Measurements from ENCODE around the gene SLC9C1.

Gene SLC9C1

GRCh38 chr3:112132975-112133448 is 161.0 kb downstream of the SLC9C1 start, which contains the start of gene GCSAM (continued):
- TF ChIP-seq OSR1 (CRISPR knock-in tag; IDR thresholded peaks at IDR 0.05) (no peak), ZC3H10 (CRISPR knock-in tag; IDR thresholded peaks at IDR 0.05) (no peak), ZNF70 (CRISPR knock-in tag; IDR thresholded peaks at IDR 0.05) (no peak), ISL1 (CRISPR knock-in tag; IDR thresholded peaks at IDR 0.05) (no peak), TSHZ2 (CRISPR knock-in tag; IDR thresholded peaks at IDR 0.05) (no peak)

- no peak for ATAC-seq
- TF ChIP-seq ZNF8 (CRISPR knock-in tag; IDR thresholded peaks at IDR 0.05) = no peak
- no peak for TF ChIP-seq CSDC2 (CRISPR knock-in tag; IDR thresholded peaks at IDR 0.05)
- TF ChIP-seq ZNF70 (CRISPR knock-in tag; IDR thresholded peaks at IDR 0.05) = no peak
- TF ChIP-seq PPARA (CRISPR knock-in tag; IDR thresholded peaks at IDR 0.05; ENCODE audit: borderline replicate concordance) = no peak
- no peak for TF ChIP-seq TSHZ2 (CRISPR knock-in tag; IDR thresholded peaks at IDR 0.05)
These were observed 161.5 kb downstream of the SLC9C1 start for GRCh38 chr3:112132554-112132953.

GRCh38 chr3:112132088-112132487 is 161.9 kb downstream of the SLC9C1 start:
- ATAC-seq = no peak
- TF ChIP-seq TOX (CRISPR knock-in tag; IDR thresholded peaks at IDR 0.05; ENCODE audit: borderline replicate concordance) = no peak
- no peak for TF ChIP-seq PATZ1 (CRISPR knock-in tag; IDR thresholded peaks at IDR 0.05; ENCODE audit: borderline replicate concordance)
- no peak for TF ChIP-seq ARNTL (CRISPR knock-in tag; IDR thresholded peaks at IDR 0.05; ENCODE audit: borderline replicate concordance, low read depth)
- TF ChIP-seq TCF4 (CRISPR knock-in tag; IDR thresholded peaks at IDR 0.05; ENCODE audit: borderline replicate concordance) = no peak
- no peak for TF ChIP-seq SNAI2 (CRISPR knock-in tag; IDR thresholded peaks at IDR 0.05)
- no peak for TF ChIP-seq ZC3H10 (CRISPR knock-in tag; IDR thresholded peaks at IDR 0.05)
- TF ChIP-seq ZNF8 (CRISPR knock-in tag; IDR thresholded peaks at IDR 0.05) = no peak
- TF ChIP-seq GLIS3 (CRISPR knock-in tag; IDR thresholded peaks at IDR 0.05) = no peak
- no peak for TF ChIP-seq RARB (CRISPR knock-in tag; IDR thresholded peaks at IDR 0.05)
- TF ChIP-seq ZFP30 (CRISPR knock-in tag; IDR thresholded peaks at IDR 0.05) = no peak

GRCh38 chr3:112131111-112131510 is 162.9 kb downstream of the SLC9C1 start:
- ATAC-seq = no peak
- TF ChIP-seq CSDC2 (CRISPR knock-in tag; IDR thresholded peaks at IDR 0.05) = no peak
- no peak for TF ChIP-seq TCF4 (CRISPR knock-in tag; IDR thresholded peaks at IDR 0.05; ENCODE audit: borderline replicate concordance)
- no peak for TF ChIP-seq ZFP30 (CRISPR knock-in tag; IDR thresholded peaks at IDR 0.05)
- no peak for TF ChIP-seq ZNF70 (CRISPR knock-in tag; IDR thresholded peaks at IDR 0.05)
- TF ChIP-seq POU6F1 (CRISPR knock-in tag; IDR thresholded peaks at IDR 0.05; ENCODE audit: borderline replicate concordance, low read depth) = no peak
- TF ChIP-seq CREB5 (CRISPR knock-in tag; IDR thresholded peaks at IDR 0.05; ENCODE audit: low read depth) = no peak
- no peak for TF ChIP-seq BACH2 (CRISPR knock-in tag; IDR thresholded peaks at IDR 0.05; ENCODE audit: borderline replicate concordance)
- no peak for TF ChIP-seq RARB (CRISPR knock-in tag; IDR thresholded peaks at IDR 0.05)
- TF ChIP-seq TSHZ2 (CRISPR knock-in tag; IDR thresholded peaks at IDR 0.05) = no peak
- no peak for TF ChIP-seq ZNF565 (CRISPR knock-in tag; conservative IDR thresholded peaks at IDR 0.05; ENCODE audit: low read depth)
- TF ChIP-seq ZFP3 (CRISPR knock-in tag; IDR thresholded peaks at IDR 0.05) = no peak
- TF ChIP-seq ARNTL (CRISPR knock-in tag; IDR thresholded peaks at IDR 0.05; ENCODE audit: borderline replicate concordance, low read depth) = no peak
- no peak for TF ChIP-seq ZNF8 (CRISPR knock-in tag; IDR thresholded peaks at IDR 0.05)
- TF ChIP-seq TOX (CRISPR knock-in tag; IDR thresholded peaks at IDR 0.05; ENCODE audit: borderline replicate concordance) = no peak
- TF ChIP-seq GLIS3 (CRISPR knock-in tag; IDR thresholded peaks at IDR 0.05) = no peak

Measured in SK-N-SH treated with all-trans-retinoic acid at 6 μM for 48 hours (cell line).